Testis (tissue), 2 donors: ENCODE results near the gene MAB21L3.

Experiments
- CTCF ChIP-seq, 3 experiments: fragments of 450-650 bp in 2 of 3; fragments of 200-600 bp in 1 of 3; sonication (generic) in 1 of 3; IDR thresholded peaks; one replicate each; pipeline ENCODE4 v1.5.1; 2016 to 2019; ENCODE audit warnings: antibody characterized with exemption in 3 of 3, mild to moderate bottlenecking in 2 of 3, moderate library complexity in 1 of 3
- POLR2A ChIP-seq: fragments of 450-650 bp; IDR thresholded peaks from one replicate; pipeline ENCODE4 v1.6.1; 2017; ENCODE audit warnings: antibody characterized with exemption, mild to moderate bottlenecking, moderate library complexity

GRCh38 chr1:116118471-116118870 lies 7.3 kb downstream of the MAB21L3 start:
- TF ChIP-seq CTCF (IDR thresholded peaks at IDR 0.05): no peak
- no peak for TF ChIP-seq POLR2A
